IMR-90 (cell line): ENCODE results near the gene IGDCC3. TPM values are rescaled to one million over a fixed set of nuclear protein-coding genes. Genes with fewer than 3 reads are reported as not detected.

Experiments used
- ATAC-seq: fragments of 200-7000 bp; cut with Tn5 transposase; 2 replicates; pipeline ENCODE4 v1.9.1; 2020; ENCODE audit warnings: low read depth, mild to moderate bottlenecking, moderate library complexity
- BruUV-seq: library from RNA; stranded (reverse); fragments of 400-500 nt; replicated peaks from 2 replicates; lab custom pipeline; 2021; lab: Mats Ljungman, UMichigan
- CTCF ChIA-PET: fragments of 300-600 bp; formaldehyde crosslinking; extraction: SDS; loops from one replicate; lab custom pipeline; 2021; ENCODE audit warnings: antibody characterized with exemption; lab: Yijun Ruan, JAX
- POLR2A ChIA-PET: fragments of 300-600 bp; sonication (Branson Sonifier 250); formaldehyde crosslinking; loops from one replicate; lab custom pipeline; 2022; ENCODE audit warnings: antibody characterized with exemption; ENCODE audit not compliant: unreplicated experiment; lab: Charles Lee
- DNase-seq: peaks from one replicate; pipeline ENCODE4 v3.0.0; 2013
- H2AFZ ChIP-seq: replicated peaks from 2 replicates; pipeline ENCODE3; 2013; ENCODE audit warnings: low read length, mild to moderate bottlenecking; ENCODE audit not compliant: poor library complexity
- H2AK5ac ChIP-seq: 2 replicates; pipeline ENCODE4 v1.6.1; 2013; ENCODE audit warnings: low read depth, low read length, inconsistent platforms
- H2AK9ac ChIP-seq: replicated peaks from 2 replicates; pipeline ENCODE3; 2013; ENCODE audit warnings: mild to moderate bottlenecking, low read depth, low read length, moderate library complexity; ENCODE audit not compliant: poor library complexity
- H2BK120ac ChIP-seq: 2 replicates; pipeline ENCODE4 v1.6.1; 2013; ENCODE audit warnings: low read depth, low read length, inconsistent platforms
- H2BK15ac ChIP-seq: 3 replicates; pipeline ENCODE4 v1.6.1; 2013; ENCODE audit warnings: low read depth, low read length, inconsistent platforms
- H2BK20ac ChIP-seq: 2 replicates; pipeline ENCODE4 v1.6.1; 2013; ENCODE audit warnings: low read depth, mild to moderate bottlenecking, inconsistent platforms, low read length, moderate library complexity
- H2BK5ac ChIP-seq: 2 replicates; pipeline ENCODE4 v1.6.1; 2013; ENCODE audit warnings: mild to moderate bottlenecking, low read depth, low read length, inconsistent platforms; ENCODE audit not compliant: poor library complexity, severe bottlenecking
- H3K14ac ChIP-seq: replicated peaks from 2 replicates; pipeline ENCODE4 v1.6.1; 2013; ENCODE audit warnings: low read depth, low read length, inconsistent platforms
- H3K18ac ChIP-seq: 2 replicates; pipeline ENCODE4 v1.6.1; 2013; ENCODE audit warnings: low read depth, low read length, control low read depth
- H3K23ac ChIP-seq: 2 replicates; pipeline ENCODE4 v1.6.1; 2013; ENCODE audit warnings: low read depth, low read length, inconsistent platforms
- H3K27ac ChIP-seq: 2 replicates; pipeline ENCODE4 v1.5.1; 2013; ENCODE audit warnings: mild to moderate bottlenecking, control low read depth, low read length; ENCODE audit not compliant: insufficient read depth
- H3K27me3 ChIP-seq: 2 replicates; pipeline ENCODE4 v1.6.1; 2013; ENCODE audit warnings: low read length; ENCODE audit not compliant: control insufficient read depth, insufficient read depth
- H3K36me3 ChIP-seq: 2 replicates; pipeline ENCODE4 v1.6.1; 2013; ENCODE audit warnings: low read length, mixed read lengths; ENCODE audit not compliant: control insufficient read depth, insufficient read depth
- H3K4ac ChIP-seq: 2 replicates; pipeline ENCODE4 v1.6.1; 2013; ENCODE audit warnings: low read depth, low read length, inconsistent platforms
- H3K4me1 ChIP-seq: 2 replicates; pipeline ENCODE4 v1.6.1; 2013; ENCODE audit warnings: low read length, mixed read lengths; ENCODE audit not compliant: control insufficient read depth, insufficient read depth
- H3K4me2 ChIP-seq: 2 replicates; pipeline ENCODE4 v1.6.1; 2013; ENCODE audit warnings: low read depth, mild to moderate bottlenecking, control low read depth, low read length, moderate library complexity
- H3K4me3 ChIP-seq: 2 replicates; pipeline ENCODE4 v1.5.1; 2013; ENCODE audit warnings: low read depth, mild to moderate bottlenecking, control low read depth, low read length, moderate library complexity; ENCODE audit not compliant: insufficient read depth
- H3K56ac ChIP-seq: 2 replicates; pipeline ENCODE4 v1.6.1; 2013; ENCODE audit warnings: low read length, inconsistent platforms; ENCODE audit not compliant: insufficient read depth; ENCODE audit errors: extremely low read depth
- H3K79me1 ChIP-seq, 2 experiments: 2 replicates each; pipeline ENCODE4 v1.6.1; 2013; ENCODE audit warnings: low read length in 2 of 2, inconsistent platforms in 1 of 2, low read depth in 1 of 2
- H3K9ac ChIP-seq: 2 replicates; pipeline ENCODE4 v1.6.1; 2013; ENCODE audit warnings: low read depth, low read length, control low read depth
- H3K9me1 ChIP-seq: 2 replicates; pipeline ENCODE4 v1.6.1; 2013; ENCODE audit warnings: low read length, inconsistent platforms; ENCODE audit not compliant: insufficient read depth
- H3K9me3 ChIP-seq: 2 replicates; pipeline ENCODE4 v1.6.1; 2013; ENCODE audit warnings: low read length; ENCODE audit not compliant: control insufficient read depth, insufficient read depth
- H4K20me1 ChIP-seq: 2 replicates; pipeline ENCODE4 v1.6.1; 2013; ENCODE audit warnings: low read length, inconsistent platforms; ENCODE audit not compliant: insufficient read depth
- H4K5ac ChIP-seq: 2 replicates; pipeline ENCODE4 v1.6.1; 2013; ENCODE audit warnings: mild to moderate bottlenecking, low read depth, low read length, control low read depth
- H4K8ac ChIP-seq, 2 experiments: 2 replicates each; pipeline ENCODE4 v1.6.1; 2013; ENCODE audit warnings: low read depth in 2 of 2, low read length in 2 of 2, control low read depth in 1 of 2, inconsistent platforms in 1 of 2
- H4K91ac ChIP-seq: 2 replicates; pipeline ENCODE4 v1.6.1; 2013; ENCODE audit warnings: low read depth, low read length, inconsistent platforms; ENCODE audit not compliant: insufficient read depth
- CTCF ChIP-seq: conservative IDR thresholded peaks from 2 replicates; pipeline ENCODE4 v1.5.1; 2012; ENCODE audit warnings: mild to moderate bottlenecking, low read depth, low read length, improper control_type of control experiment
- RFX5 ChIP-seq: IDR thresholded peaks from 2 replicates; pipeline ENCODE4 v1.8.0; 2012; ENCODE audit warnings: low read depth, mild to moderate bottlenecking, low read length, moderate library complexity
- USF2 ChIP-seq: fragments of 150-350 bp; IDR thresholded peaks from 2 replicates; pipeline ENCODE4 v1.6.1; 2017; ENCODE audit warnings: mild to moderate bottlenecking, antibody characterized with exemption, low read length, low read depth
- WGBS, 2 experiments: methylation state at CpG; one replicate each; pipeline versions ENCODE4 v1.1.5 to v1.1.7; 2013; ENCODE audit warnings: missing lambda C conversion rate in 2 of 2; ENCODE audit not compliant: insufficient read length in 1 of 2; ENCODE audit errors: extremely low coverage in 2 of 2; 5-methylcytosine and 5-hydroxymethylcytosine counted together
- dilution Hi-C: fragments of 300-500 bp; cut with HindIII; formaldehyde crosslinking; loops from one replicate; pipeline ENCODE4 v1.14.3; 2018; ENCODE audit warnings: low sequenced_read_pairs; ENCODE audit not compliant: unreplicated experiment
- in situ Hi-C: fragments of 300-500 bp; cut with MboI; formaldehyde crosslinking; loops from 3 replicates; pipeline ENCODE4 v1.14.3; 2019; ENCODE audit warnings: low sequenced_read_pairs, inconsistent platforms, mixed read lengths
- intact Hi-C: fragments of 100-400 bp; cut with micrococcal nuclease; formaldehyde crosslinking; loops from 2 replicates; pipeline ENCODE4 v1.10.0; 2022
- polyA plus RNA-seq, 3 experiments: library from polyadenylated mRNA; depleted of rRNA; stranded (reverse); fragments of >200 nt; gene quantifications; 2 replicates each; pipeline ENCODE4 v1.2.3, GENCODE V29; 2012; ENCODE audit warnings: low replicate concordance in 1 of 3
- total RNA-seq: library from RNA; depleted of rRNA; stranded (reverse); fragments of >200 nt; gene quantifications from 2 replicates; pipeline ENCODE4 v1.2.3, GENCODE V29; 2012

IGDCC3 gene
- total and polyA plus RNA-seq, 2 of the 4 experiments (the other 2 are of a cell fraction): 0.18 to 0.19 TPM

GRCh38 chr15:65343374-65343981 lies 34.3 kb downstream of the IGDCC3 start:
- POLR2A ChIA-PET: no interaction called here
- H3K9ac ChIP-seq: no peak overlapping the region
- intact Hi-C loops: no loop called here
- in situ Hi-C loops: no loop called here
- no peaks in the 10 kb centered on the region for H3K4me1 ChIP-seq
- dilution Hi-C loops: no loop called here
- no peak overlapping the region for H2BK120ac ChIP-seq
- H4K8ac ChIP-seq: no peak overlapping the region
- DNase-seq (no peak), ATAC-seq (no peak)
- no peak overlapping the region for H2BK20ac ChIP-seq
- no peaks in the 10 kb centered on the region; the same call in 1 of the 2 replicates for H3K9me1 ChIP-seq
- no peak overlapping the region for H3K23ac ChIP-seq
- H3K4ac ChIP-seq: no peak overlapping the region
- H4K20me1 ChIP-seq: no peaks in the 10 kb centered on the region
- CTCF ChIA-PET: no interaction called here
- no peak overlapping the region for H3K27ac ChIP-seq
- H2AFZ ChIP-seq: no peak overlapping the region
- no peak overlapping the region for H3K4me2 ChIP-seq
- no peak overlapping the region for H4K91ac ChIP-seq
- no peaks in the 10 kb centered on the region for H3K79me1 ChIP-seq
- no peaks in the 10 kb centered on the region for H3K9me3 ChIP-seq
- H2BK5ac ChIP-seq: no peak overlapping the region
- H3K56ac ChIP-seq: no peak overlapping the region
- WGBS, 2 experiments: 85% methylated on average over 5 of the region's 10 CpGs; no CpG with 5 or more reads in 1 of the 2 experiments
- peaks cover 54% of the 10 kb centered on the region for H3K27me3 ChIP-seq
- H3K14ac ChIP-seq: no peak overlapping the region
- H4K5ac ChIP-seq: no peak overlapping the region
- no peak overlapping the region for H2AK5ac ChIP-seq
- H2AK9ac ChIP-seq: no peak overlapping the region
- no peak overlapping the region for H3K4me3 ChIP-seq
- BruUV-seq: no TSS peak
- H2BK15ac ChIP-seq: no peak overlapping the region
- no peaks in the 10 kb centered on the region for H3K36me3 ChIP-seq
- H3K18ac ChIP-seq: no peak overlapping the region
- TF ChIP-seq RFX5 (no peak), USF2 (no peak), CTCF (no peak)
